Adrenal gland (tissue), 5 donors: Measurements from ENCODE around the gene FMNL3.

Experiments used
- CTCF ChIP-seq, 6 experiments: fragments of 450-650 bp in 4 of 6; fragments of 200-600 bp in 2 of 6; sonication (generic) in 1 of 6; IDR thresholded peaks; 1 replicate in 5 of 6; 2 replicates in 1 of 6; pipeline versions ENCODE4 v1.5.1 to v1.8.0; 2016 to 2021; ENCODE audit warnings: antibody characterized with exemption in 6 of 6, mild to moderate bottlenecking in 2 of 6, moderate library complexity in 1 of 6
- POLR2A ChIP-seq, 2 donors: fragments of 450-650 bp; IDR thresholded peaks; one replicate each; pipeline ENCODE4 v1.6.1; 2017; ENCODE audit warnings: antibody characterized with exemption in 2 of 2, mild to moderate bottlenecking in 2 of 2, moderate library complexity in 1 of 2
- donor health status: DM: no; HTN: no; CAD: no.

- no peak for TF ChIP-seq POLR2A (IDR thresholded peaks at IDR 0.05)
- TF ChIP-seq CTCF (IDR thresholded peaks at IDR 0.05) = no peak
Measured at GRCh38 chr12:49748800-49749199, 41.6 kb upstream of the FMNL3 start.
